DND-41 (cell line): ENCODE measurements around the gene CPED1.

Experiments used
- CTCF ChIP-seq: IDR thresholded peaks from 2 replicates; pipeline ENCODE4 v1.5.1; 2012; ENCODE audit warnings: borderline replicate concordance, low read length, moderate library complexity, mild to moderate bottlenecking; ENCODE audit not compliant: poor library complexity, severe bottlenecking; ENCODE audit errors: extremely low read depth
- EZH2 ChIP-seq: IDR thresholded peaks from 3 replicates; pipeline ENCODE4 v1.6.1; 2012; ENCODE audit warnings: borderline replicate concordance, low read depth, mild to moderate bottlenecking, moderate library complexity, low read length, inconsistent platforms; ENCODE audit not compliant: severe bottlenecking

DNA sequence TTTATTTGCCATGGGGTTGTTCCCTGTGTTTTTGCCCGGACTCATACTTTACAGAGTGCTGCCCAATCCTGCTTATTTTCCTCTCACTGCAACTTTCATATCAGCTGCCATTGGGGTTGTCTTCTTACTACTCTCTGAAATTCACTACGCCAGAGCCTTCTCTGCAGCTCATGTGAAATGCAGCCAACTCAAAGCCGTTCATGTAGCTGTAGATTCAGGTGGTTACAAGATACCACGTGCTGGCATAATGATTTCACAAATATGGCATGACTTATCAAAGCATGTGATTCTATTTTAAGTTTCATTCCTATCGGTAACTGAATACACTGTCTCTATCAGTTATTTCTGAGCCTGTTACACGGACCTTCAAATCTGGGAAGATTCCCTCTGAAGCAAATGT lies 210.0 kb downstream of the CPED1 start:
- TF ChIP-seq EZH2 (no peak), CTCF (no peak)
